ENCODE measurements around the gene MAGOH. TPM values are rescaled to one million over a fixed set of nuclear protein-coding genes. Genes with fewer than 3 reads are reported as not detected.

Gene MAGOH
- total and polyA plus RNA-seq, 4 donors: 16.4 to 32.5 (median 26.5) TPM

DNA sequence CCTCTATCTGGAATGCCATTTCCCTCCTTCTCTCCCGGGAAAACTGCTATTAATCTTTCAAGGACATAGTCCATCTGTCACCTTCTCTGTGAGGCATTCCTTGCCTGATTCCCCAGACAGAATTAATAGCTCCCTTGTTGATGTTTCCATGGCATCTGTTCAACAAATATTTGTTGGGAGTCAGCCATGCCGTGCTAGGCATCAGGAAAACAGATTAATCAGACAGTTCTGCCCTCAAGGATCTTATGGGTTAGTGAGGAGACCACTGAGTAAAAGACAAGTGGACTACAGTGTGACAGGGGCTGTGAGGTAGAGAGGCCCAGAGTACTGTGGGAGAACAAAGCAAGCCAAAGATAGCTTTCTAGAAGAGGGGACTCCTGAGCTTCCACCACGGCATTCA is 11.4 kb upstream of the MAGOH start:
- Histone ChIP-seq H3K9ac (ENCODE audit: low read depth in 1 of 2, low read length in 2 of 2) (no peak overlapping the region), H3K36me3 (ENCODE audit: control insufficient read depth in 4 of 4, insufficient read depth in 3 of 4, low read depth in 1 of 4, low read length in 3 of 4) (no peaks in the 10 kb centered on the region), H3K4me1 (ENCODE audit: control insufficient read depth in 4 of 4, insufficient read depth in 4 of 4, low read length in 3 of 4) (no peaks in the 10 kb centered on the region), H3K27ac (ENCODE audit: low read depth in 1 of 2, low read length in 2 of 2) (no peak overlapping the region), H3K27me3 (ENCODE audit: control insufficient read depth in 4 of 4, insufficient read depth in 4 of 4, low read length in 3 of 4) (no peaks in the 10 kb centered on the region), H3K9me3 (ENCODE audit: control insufficient read depth in 4 of 4, low read length in 3 of 4) (no peaks in the 10 kb centered on the region), H3K4me3 (ENCODE audit: low read depth in 1 of 3, low read length in 3 of 3) (no peak overlapping the region)
- no peak for DNase-seq (ENCODE audit: low spot score)
- TF ChIP-seq SP1 (IDR thresholded peaks at IDR 0.05) (no peak), HNF4A (conservative IDR thresholded peaks at IDR 0.05) (no peak), EGR1 (IDR thresholded peaks at IDR 0.05; ENCODE audit: low read depth in 2 of 2) (no peak), GABPA (IDR thresholded peaks at IDR 0.05 in 1 of 2, conservative IDR thresholded peaks at IDR 0.05 in 1 of 2) (no peak), FOXA1 (IDR thresholded peaks at IDR 0.05) (no peak), RAD21 (IDR thresholded peaks at IDR 0.05) (no peak), YY1 (IDR thresholded peaks at IDR 0.05) (no peak), HNF4G (IDR thresholded peaks at IDR 0.05) (no peak), TAF1 (conservative IDR thresholded peaks at IDR 0.05) (no peak), RXRA (IDR thresholded peaks at IDR 0.05) (no peak)
- TF ChIP-seq, protein P1, sequence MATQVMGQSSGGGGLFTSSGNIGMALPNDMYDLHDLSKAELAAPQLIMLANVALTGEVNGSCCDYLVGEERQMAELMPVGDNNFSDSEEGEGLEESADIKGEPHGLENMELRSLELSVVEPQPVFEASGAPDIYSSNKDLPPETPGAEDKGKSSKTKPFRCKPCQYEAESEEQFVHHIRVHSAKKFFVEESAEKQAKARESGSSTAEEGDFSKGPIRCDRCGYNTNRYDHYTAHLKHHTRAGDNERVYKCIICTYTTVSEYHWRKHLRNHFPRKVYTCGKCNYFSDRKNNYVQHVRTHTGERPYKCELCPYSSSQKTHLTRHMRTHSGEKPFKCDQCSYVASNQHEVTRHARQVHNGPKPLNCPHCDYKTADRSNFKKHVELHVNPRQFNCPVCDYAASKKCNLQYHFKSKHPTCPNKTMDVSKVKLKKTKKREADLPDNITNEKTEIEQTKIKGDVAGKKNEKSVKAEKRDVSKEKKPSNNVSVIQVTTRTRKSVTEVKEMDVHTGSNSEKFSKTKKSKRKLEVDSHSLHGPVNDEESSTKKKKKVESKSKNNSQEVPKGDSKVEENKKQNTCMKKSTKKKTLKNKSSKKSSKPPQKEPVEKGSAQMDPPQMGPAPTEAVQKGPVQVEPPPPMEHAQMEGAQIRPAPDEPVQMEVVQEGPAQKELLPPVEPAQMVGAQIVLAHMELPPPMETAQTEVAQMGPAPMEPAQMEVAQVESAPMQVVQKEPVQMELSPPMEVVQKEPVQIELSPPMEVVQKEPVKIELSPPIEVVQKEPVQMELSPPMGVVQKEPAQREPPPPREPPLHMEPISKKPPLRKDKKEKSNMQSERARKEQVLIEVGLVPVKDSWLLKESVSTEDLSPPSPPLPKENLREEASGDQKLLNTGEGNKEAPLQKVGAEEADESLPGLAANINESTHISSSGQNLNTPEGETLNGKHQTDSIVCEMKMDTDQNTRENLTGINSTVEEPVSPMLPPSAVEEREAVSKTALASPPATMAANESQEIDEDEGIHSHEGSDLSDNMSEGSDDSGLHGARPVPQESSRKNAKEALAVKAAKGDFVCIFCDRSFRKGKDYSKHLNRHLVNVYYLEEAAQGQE (IDR thresholded peaks at IDR 0.05): no peak
- TF ChIP-seq, protein P2, sequence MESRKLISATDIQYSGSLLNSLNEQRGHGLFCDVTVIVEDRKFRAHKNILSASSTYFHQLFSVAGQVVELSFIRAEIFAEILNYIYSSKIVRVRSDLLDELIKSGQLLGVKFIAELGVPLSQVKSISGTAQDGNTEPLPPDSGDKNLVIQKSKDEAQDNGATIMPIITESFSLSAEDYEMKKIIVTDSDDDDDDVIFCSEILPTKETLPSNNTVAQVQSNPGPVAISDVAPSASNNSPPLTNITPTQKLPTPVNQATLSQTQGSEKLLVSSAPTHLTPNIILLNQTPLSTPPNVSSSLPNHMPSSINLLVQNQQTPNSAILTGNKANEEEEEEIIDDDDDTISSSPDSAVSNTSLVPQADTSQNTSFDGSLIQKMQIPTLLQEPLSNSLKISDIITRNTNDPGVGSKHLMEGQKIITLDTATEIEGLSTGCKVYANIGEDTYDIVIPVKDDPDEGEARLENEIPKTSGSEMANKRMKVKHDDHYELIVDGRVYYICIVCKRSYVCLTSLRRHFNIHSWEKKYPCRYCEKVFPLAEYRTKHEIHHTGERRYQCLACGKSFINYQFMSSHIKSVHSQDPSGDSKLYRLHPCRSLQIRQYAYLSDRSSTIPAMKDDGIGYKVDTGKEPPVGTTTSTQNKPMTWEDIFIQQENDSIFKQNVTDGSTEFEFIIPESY (IDR thresholded peaks at IDR 0.05): no peak
- TF ChIP-seq, protein P3, sequence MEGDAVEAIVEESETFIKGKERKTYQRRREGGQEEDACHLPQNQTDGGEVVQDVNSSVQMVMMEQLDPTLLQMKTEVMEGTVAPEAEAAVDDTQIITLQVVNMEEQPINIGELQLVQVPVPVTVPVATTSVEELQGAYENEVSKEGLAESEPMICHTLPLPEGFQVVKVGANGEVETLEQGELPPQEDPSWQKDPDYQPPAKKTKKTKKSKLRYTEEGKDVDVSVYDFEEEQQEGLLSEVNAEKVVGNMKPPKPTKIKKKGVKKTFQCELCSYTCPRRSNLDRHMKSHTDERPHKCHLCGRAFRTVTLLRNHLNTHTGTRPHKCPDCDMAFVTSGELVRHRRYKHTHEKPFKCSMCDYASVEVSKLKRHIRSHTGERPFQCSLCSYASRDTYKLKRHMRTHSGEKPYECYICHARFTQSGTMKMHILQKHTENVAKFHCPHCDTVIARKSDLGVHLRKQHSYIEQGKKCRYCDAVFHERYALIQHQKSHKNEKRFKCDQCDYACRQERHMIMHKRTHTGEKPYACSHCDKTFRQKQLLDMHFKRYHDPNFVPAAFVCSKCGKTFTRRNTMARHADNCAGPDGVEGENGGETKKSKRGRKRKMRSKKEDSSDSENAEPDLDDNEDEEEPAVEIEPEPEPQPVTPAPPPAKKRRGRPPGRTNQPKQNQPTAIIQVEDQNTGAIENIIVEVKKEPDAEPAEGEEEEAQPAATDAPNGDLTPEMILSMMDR (IDR thresholded peaks at IDR 0.05; ENCODE audit: low read depth, low read length, missing input control): no peak
- WGBS: 68% methylated on average over 3 of the region's 3 CpGs

DNA sequence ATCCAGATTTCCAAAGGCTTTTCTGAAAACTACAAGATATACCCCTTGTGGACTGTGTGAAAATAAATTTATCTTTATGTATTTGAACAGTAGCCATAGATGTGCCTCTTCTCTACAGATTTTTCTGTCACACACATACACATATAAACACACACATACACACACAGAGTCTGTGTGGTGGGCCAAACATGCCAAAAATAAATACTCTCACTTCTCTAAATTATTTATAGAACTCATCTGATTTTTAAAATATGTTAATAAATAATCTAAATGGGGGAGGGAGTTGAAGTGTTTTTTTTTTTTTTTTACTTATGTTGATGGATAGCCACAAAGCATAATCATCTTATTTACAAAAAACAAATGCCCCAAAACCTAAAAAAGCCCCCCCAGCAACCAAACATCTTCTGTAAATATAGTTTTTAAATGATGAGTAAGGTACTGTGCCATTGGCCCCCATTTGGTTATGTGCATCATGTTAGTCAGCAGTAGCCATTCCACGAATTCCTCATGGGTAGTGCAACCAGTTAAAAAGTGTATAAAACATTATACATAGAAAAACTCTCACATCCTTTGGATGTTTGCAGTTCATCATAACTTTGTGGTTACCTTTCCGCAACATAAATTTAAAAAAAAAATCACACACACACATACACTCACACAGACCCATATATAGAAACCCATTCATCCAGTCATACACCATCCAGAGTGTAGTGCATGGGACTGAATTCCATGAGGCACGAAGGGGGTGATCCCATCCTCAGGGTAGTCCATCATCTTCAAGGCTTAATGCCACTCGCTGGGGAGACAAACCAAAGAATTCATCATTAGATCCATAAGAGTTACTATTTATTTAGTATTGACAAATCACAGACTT is 8.2 kb upstream of the MAGOH start:
- no peaks in the 10 kb centered on the region for H3K9me3 ChIP-seq (ENCODE audit: control insufficient read depth in 4 of 4, low read length in 3 of 4)
- no peak overlapping the region for H3K4me3 ChIP-seq (ENCODE audit: low read depth in 1 of 3, low read length in 3 of 3)
- H3K27ac ChIP-seq (ENCODE audit: low read depth in 1 of 2, low read length in 2 of 2): no peak overlapping the region
- 69% methylated on average over 4 of the region's 4 CpGs for WGBS
- no peaks in the 10 kb centered on the region for H3K4me1 ChIP-seq (ENCODE audit: control insufficient read depth in 4 of 4, insufficient read depth in 4 of 4, low read length in 3 of 4)
- H3K9ac ChIP-seq (ENCODE audit: low read depth in 1 of 2, low read length in 2 of 2): no peak overlapping the region
- no peaks in the 10 kb centered on the region for H3K27me3 ChIP-seq (ENCODE audit: control insufficient read depth in 4 of 4, insufficient read depth in 4 of 4, low read length in 3 of 4)
- no peaks in the 10 kb centered on the region for H3K36me3 ChIP-seq (ENCODE audit: control insufficient read depth in 4 of 4, insufficient read depth in 3 of 4, low read depth in 1 of 4, low read length in 3 of 4)
- TF ChIP-seq TAF1 (conservative IDR thresholded peaks at IDR 0.05) (no peak), YY1 (IDR thresholded peaks at IDR 0.05) (no peak), FOXA1 (IDR thresholded peaks at IDR 0.05) (no peak), HNF4A (conservative IDR thresholded peaks at IDR 0.05) (no peak), NR2F2 (IDR thresholded peaks at IDR 0.05) (no peak), RXRA (IDR thresholded peaks at IDR 0.05) (no peak), FOXA2 (IDR thresholded peaks at IDR 0.05) (no peak), GABPA (IDR thresholded peaks at IDR 0.05 in 1 of 2, conservative IDR thresholded peaks at IDR 0.05 in 1 of 2) (no peak)
- TF ChIP-seq, protein P3 (IDR thresholded peaks at IDR 0.05; ENCODE audit: low read depth, low read length, missing input control): no peak
- DNase-seq (ENCODE audit: low spot score): no peak
